GM10248 (cell line): Measurements from ENCODE around the gene TMEM170B.

Experiments
- CTCF ChIA-PET: fragments of 300-600 bp; sonication (Branson Sonifier 250); formaldehyde crosslinking; extraction: SDS; loops from one replicate; lab custom pipeline; 2021; ENCODE audit warnings: antibody characterized with exemption; lab: Yijun Ruan, JAX
- POLR2A ChIA-PET: fragments of 350-650 bp; sonication (Branson Sonifier 250); formaldehyde crosslinking; extraction: SDS; loops from one replicate; lab custom pipeline; 2020; ENCODE audit warnings: antibody characterized with exemption; lab: Yijun Ruan, JAX
- DNase-seq: peaks from one replicate; pipeline ENCODE4 v3.0.0; 2012; ENCODE audit errors: extremely low spot score
- CTCF ChIP-seq: IDR thresholded peaks from 2 replicates; pipeline ENCODE4 v1.5.1; 2012; ENCODE audit warnings: mild to moderate bottlenecking, low read depth; ENCODE audit errors: extremely low read depth, missing control alignments, control extremely low read depth

TMEM170B gene

GRCh38 chr6:11632795-11633511, 95.4 kb downstream of the TMEM170B start:
- ChIA-PET POLR2A (no interaction called here), CTCF (interaction anchor here (1.1 to 2.4 kb wide), 3 partner anchors 12 to 28 kb away, joined by 3 to 7 read pairs (median 5); no protein-coding TSS in a partner anchor)
- no peak for TF ChIP-seq CTCF
- DNase-seq = no peak
